PC-9 (cell line): ENCODE measurements around the gene TBC1D28.
"Not testable (repeated sequence)": the region's sequence is repeated elsewhere in the genome, so short reads cannot be mapped to it uniquely, and the experiment has no call there.

Experiments used
- EZH2 ChIP-seq: fragments of 200-600 bp; sonication (generic); IDR thresholded peaks from 2 replicates; pipeline ENCODE4 v1.8.0; 2017; ENCODE audit warnings: antibody characterized with exemption, low read depth
- TF ChIP-seq, protein P1 (sequence below): fragments of 200-600 bp; sonication (generic); conservative IDR thresholded peaks from 2 replicates; pipeline ENCODE4 v1.6.1; 2017; ENCODE audit warnings: mixed run types, antibody characterized with exemption, mild to moderate bottlenecking, moderate library complexity

DNA sequence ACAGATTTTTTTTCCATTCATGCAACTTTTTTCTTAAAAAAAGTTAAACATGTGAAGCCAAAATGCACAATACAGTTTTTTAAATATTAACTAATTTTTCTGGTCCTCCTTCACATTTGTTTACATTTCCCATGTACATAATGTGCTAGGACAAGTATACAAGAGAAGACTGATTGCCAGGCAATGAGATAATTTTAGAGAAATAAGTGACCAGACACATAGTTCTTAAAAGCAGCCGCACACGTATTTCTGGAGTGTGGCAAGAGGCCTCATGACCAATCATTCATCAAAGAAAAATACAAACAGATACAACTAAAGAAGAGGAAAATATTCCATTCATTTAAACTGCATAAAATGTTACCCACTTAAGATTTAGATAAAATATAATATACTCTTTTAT, 22.1 kb upstream of the TBC1D28 start:
- TF ChIP-seq EZH2 = not testable (repeated sequence)
- TF ChIP-seq, protein P1, sequence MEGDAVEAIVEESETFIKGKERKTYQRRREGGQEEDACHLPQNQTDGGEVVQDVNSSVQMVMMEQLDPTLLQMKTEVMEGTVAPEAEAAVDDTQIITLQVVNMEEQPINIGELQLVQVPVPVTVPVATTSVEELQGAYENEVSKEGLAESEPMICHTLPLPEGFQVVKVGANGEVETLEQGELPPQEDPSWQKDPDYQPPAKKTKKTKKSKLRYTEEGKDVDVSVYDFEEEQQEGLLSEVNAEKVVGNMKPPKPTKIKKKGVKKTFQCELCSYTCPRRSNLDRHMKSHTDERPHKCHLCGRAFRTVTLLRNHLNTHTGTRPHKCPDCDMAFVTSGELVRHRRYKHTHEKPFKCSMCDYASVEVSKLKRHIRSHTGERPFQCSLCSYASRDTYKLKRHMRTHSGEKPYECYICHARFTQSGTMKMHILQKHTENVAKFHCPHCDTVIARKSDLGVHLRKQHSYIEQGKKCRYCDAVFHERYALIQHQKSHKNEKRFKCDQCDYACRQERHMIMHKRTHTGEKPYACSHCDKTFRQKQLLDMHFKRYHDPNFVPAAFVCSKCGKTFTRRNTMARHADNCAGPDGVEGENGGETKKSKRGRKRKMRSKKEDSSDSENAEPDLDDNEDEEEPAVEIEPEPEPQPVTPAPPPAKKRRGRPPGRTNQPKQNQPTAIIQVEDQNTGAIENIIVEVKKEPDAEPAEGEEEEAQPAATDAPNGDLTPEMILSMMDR = not testable (repeated sequence)
